Hepatocyte (in vitro differentiated cells): Measurements from ENCODE around the gene ARHGAP35. TPM values are rescaled to one million over a fixed set of nuclear protein-coding genes. Genes with fewer than 3 reads are reported as not detected.
A peak's percentile ranks its signal among the peaks of the same experiment; 100 is the strongest.

Source experiments
- DNase-seq: peaks from one replicate; pipeline ENCODE4 v3.0.0-alpha.2; 2016; ENCODE audit warnings: low spot score
- H2AFZ ChIP-seq: fragments of 200-600 bp; sonication (generic); 2 replicates; pipeline ENCODE4 v1.6.0; 2016; ENCODE audit warnings: antibody characterized with exemption, mild to moderate bottlenecking
- H3K27ac ChIP-seq: fragments of 200-600 bp; sonication (generic); 2 replicates; pipeline ENCODE4 v1.5.1; 2016; ENCODE audit warnings: mild to moderate bottlenecking
- H3K27me3 ChIP-seq: fragments of 200-600 bp; sonication (generic); 2 replicates; pipeline ENCODE4 v1.6.1; 2016
- H3K36me3 ChIP-seq: fragments of 200-600 bp; sonication (generic); replicated peaks from 2 replicates; pipeline ENCODE4 v1.5.1; 2016; ENCODE audit warnings: low read depth; ENCODE audit not compliant: insufficient read depth
- H3K4me1 ChIP-seq: fragments of 200-600 bp; sonication (generic); 2 replicates; pipeline ENCODE4 v1.5.1; 2016; ENCODE audit warnings: mild to moderate bottlenecking, moderate library complexity; ENCODE audit not compliant: insufficient read depth
- H3K4me2 ChIP-seq: fragments of 200-600 bp; sonication (generic); 2 replicates; pipeline ENCODE4 v1.6.0; 2016
- H3K4me3 ChIP-seq: fragments of 200-600 bp; sonication (generic); 2 replicates; pipeline ENCODE4 v1.5.1; 2016; ENCODE audit warnings: mild to moderate bottlenecking
- H3K79me2 ChIP-seq: fragments of 200-600 bp; sonication (generic); 2 replicates; pipeline ENCODE4 v1.6.0; 2017; ENCODE audit warnings: mild to moderate bottlenecking
- H3K9me2 ChIP-seq: fragments of 200-600 bp; sonication (generic); replicated peaks from 2 replicates; pipeline ENCODE4 v1.6.0; 2017; ENCODE audit warnings: mild to moderate bottlenecking; ENCODE audit not compliant: insufficient read depth
- H3K9me3 ChIP-seq: fragments of 200-600 bp; sonication (generic); 2 replicates; pipeline ENCODE4 v1.5.1; 2016; ENCODE audit warnings: low read depth, mild to moderate bottlenecking
- H4K20me1 ChIP-seq: fragments of 200-600 bp; sonication (generic); 2 replicates; pipeline ENCODE4 v1.6.0; 2016; ENCODE audit warnings: mild to moderate bottlenecking; ENCODE audit not compliant: insufficient read depth, poor library complexity, severe bottlenecking
- CTCF ChIP-seq: fragments of 200-600 bp; sonication (generic); IDR thresholded peaks from 2 replicates; pipeline ENCODE4 v1.5.1; 2016; ENCODE audit warnings: antibody characterized with exemption, mild to moderate bottlenecking; ENCODE audit not compliant: poor library complexity
- EZH2 ChIP-seq: fragments of 200-600 bp; sonication (generic); IDR thresholded peaks from 2 replicates; pipeline ENCODE4 v1.6.1; 2016; ENCODE audit warnings: antibody characterized with exemption, mild to moderate bottlenecking, borderline replicate concordance
- EZH2phosphoT487 ChIP-seq: fragments of 200-600 bp; sonication (generic); IDR thresholded peaks from one replicate; pipeline ENCODE4 v1.6.1; 2018; ENCODE audit warnings: antibody characterized with exemption, mild to moderate bottlenecking, low read depth, moderate library complexity; ENCODE audit not compliant: unreplicated experiment, severe bottlenecking
- WGBS: methylation state at CpG from one replicate; pipeline ENCODE4 v1.1.6; 2016; ENCODE audit warnings: low lambda C conversion rate; ENCODE audit errors: missing lambda C conversion rate; 5-methylcytosine and 5-hydroxymethylcytosine counted together
- polyA plus RNA-seq: library from polyadenylated mRNA; unstranded; fragments of >200 nt; fragmentation: Nextera tagmentation; extraction: Ambion mirVana; gene quantifications from 2 replicates; pipeline ENCODE4 v1.2.1, GENCODE V29; 2016
- total RNA-seq: library from RNA; depleted of rRNA; stranded (reverse); fragments of >200 nt; gene quantifications from 2 replicates; pipeline ENCODE4 v1.2.3, GENCODE V29; 2014

Gene ARHGAP35
- total and polyA plus RNA-seq, 2 experiments from 2014 or later, result 18.6 to 48.1 TPM

- H3K4me1 ChIP-seq, result peaks cover 54% of the 10 kb centered on the region
- WGBS, result 19% methylated on average over 6 of the region's 6 CpGs
Measured at GRCh38 chr19:46863818-46864629, 3.2 kb downstream of the ARHGAP35 start.

GRCh38 chr19:46866407-46867136 is 5.8 kb downstream of the ARHGAP35 start:
- H3K27ac ChIP-seq, result peak overlapping the region; percentile 30
- H3K79me2 ChIP-seq, result peaks cover 100% of the 10 kb centered on the region
- no peak overlapping the region for H3K4me3 ChIP-seq
- H3K4me2 ChIP-seq, result peak overlapping the region; percentile 25
- no peaks in the 10 kb centered on the region for H3K36me3 ChIP-seq
- no peak for DNase-seq
- peaks cover 98% of the 10 kb centered on the region for H4K20me1 ChIP-seq
- H2AFZ ChIP-seq, result no peak overlapping the region
- WGBS, result 30% methylated on average over 3 of the region's 3 CpGs
- H3K27me3 ChIP-seq, result no peaks in the 10 kb centered on the region
- TF ChIP-seq EZH2 (no peak), EZH2phosphoT487 (no peak), CTCF (no peak)
- H3K9me3 ChIP-seq, result no peaks in the 10 kb centered on the region
- H3K4me1 ChIP-seq, result peaks cover 49% of the 10 kb centered on the region
- no peaks in the 10 kb centered on the region for H3K9me2 ChIP-seq

More at GRCh38 chr19:46863818-46864629, 3.2 kb downstream of the ARHGAP35 start:
- Histone ChIP-seq H3K9me3 (no peaks in the 10 kb centered on the region), H3K4me3 (peak overlapping the region; percentile 21), H4K20me1 (peaks cover 77% of the 10 kb centered on the region), H2AFZ (no peak overlapping the region), H3K4me2 (peak overlapping the region; percentile 88), H3K9me2 (no peaks in the 10 kb centered on the region), H3K79me2 (peaks cover 80% of the 10 kb centered on the region), H3K27ac (peak overlapping the region; percentile 53), H3K27me3 (no peaks in the 10 kb centered on the region), H3K36me3 (no peaks in the 10 kb centered on the region)
- TF ChIP-seq CTCF (no peak), EZH2phosphoT487 (no peak), EZH2 (no peak)
- no peak for DNase-seq

GRCh38 chr19:46867170-46867569 is 6.4 kb downstream of the ARHGAP35 start:
- H3K79me2 ChIP-seq, result peaks cover 100% of the 10 kb centered on the region
- H3K27me3 ChIP-seq, result no peaks in the 10 kb centered on the region
- H3K36me3 ChIP-seq, result no peaks in the 10 kb centered on the region
- H3K4me1 ChIP-seq, result peaks cover 49% of the 10 kb centered on the region
- H3K4me2 ChIP-seq, result peak overlapping the region; percentile 25
- H3K27ac ChIP-seq, result peak overlapping the region; percentile 30
- 45% methylated on average over 3 of the region's 3 CpGs for WGBS
- H4K20me1 ChIP-seq, result peaks cover 97% of the 10 kb centered on the region
- no peaks in the 10 kb centered on the region for H3K9me3 ChIP-seq
- H3K9me2 ChIP-seq, result no peaks in the 10 kb centered on the region
- H3K4me3 ChIP-seq, result no peak overlapping the region
- no peak overlapping the region for H2AFZ ChIP-seq
- TF ChIP-seq CTCF, result no peak
- TF ChIP-seq EZH2, result no peak
- no peak for DNase-seq
